Upper lobe of right lung (tissue), 1 donor: ENCODE measurements around the gene SLC39A9. TPM values are rescaled to one million over a fixed set of nuclear protein-coding genes. Genes with fewer than 3 reads are reported as not detected.
"Not testable (repeated sequence)": the region's sequence is repeated elsewhere in the genome, so short reads cannot be mapped to it uniquely, and the experiment has no call there.

Experiments used
- ATAC-seq: fragments of 200-7000 bp; cut with Tn5 transposase; one replicate; pipeline ENCODE4 v1.9.1; 2020; ENCODE audit warnings: mild to moderate bottlenecking, moderate library complexity
- DNase-seq: peaks from one replicate; pipeline ENCODE4 v3.0.0-alpha.2; 2020
- H3K27ac ChIP-seq: fragments of 200-600 bp; one replicate; pipeline ENCODE4 v1.8.0; 2022
- H3K27me3 ChIP-seq: fragments of 200-600 bp; one replicate; pipeline ENCODE4 v1.8.0; 2022; ENCODE audit warnings: mild to moderate bottlenecking
- H3K36me3 ChIP-seq: fragments of 200-600 bp; one replicate; pipeline ENCODE4 v1.8.0; 2022
- H3K4me1 ChIP-seq: fragments of 200-600 bp; one replicate; pipeline ENCODE4 v1.8.0; 2022
- H3K4me3 ChIP-seq: fragments of 200-600 bp; one replicate; pipeline ENCODE4 v1.8.0; 2022; ENCODE audit warnings: mild to moderate bottlenecking
- H3K9me3 ChIP-seq: fragments of 200-600 bp; one replicate; pipeline ENCODE4 v1.8.0; 2022
- CTCF ChIP-seq: fragments of 200-600 bp; IDR thresholded peaks from one replicate; pipeline ENCODE4 v1.8.0; 2022; ENCODE audit warnings: antibody characterized with exemption
- intact Hi-C: fragments of 100-400 bp; cut with DNase I; formaldehyde crosslinking; loops from one replicate; pipeline ENCODE4 v1.11.0; 2022
- total RNA-seq: library from RNA; stranded (reverse); fragmentation: NEBNext Ultra II Directional; extraction: Animal tissue kit (Norgen Biotek cat#: 25700); gene quantifications from one replicate; pipeline ENCODE4 v1.2.1, GENCODE V29; 2021
- donor health status: DM: no; HTN: yes; CAD: no; lungs with severe emphysema.

Gene SLC39A9
- total RNA-seq, 1 donor from 2014 or later: 55.6 TPM

GRCh38 chr14:69491193-69491592 is 92.7 kb downstream of the SLC39A9 start:
- no peak for ATAC-seq
- Histone ChIP-seq H3K36me3 (no peaks in the 10 kb centered on the region), H3K9me3 (no peaks in the 10 kb centered on the region), H3K4me1 (no peaks in the 10 kb centered on the region), H3K27ac (no peak overlapping the region), H3K27me3 (peaks cover 14% of the 10 kb centered on the region), H3K4me3 (no peak overlapping the region)
- DNase-seq: peak; percentile 1
- intact Hi-C loops: no loop called here
- no peak for TF ChIP-seq CTCF

- intact Hi-C loops: no loop called here
- no peak for ATAC-seq
- peaks cover 6% of the 10 kb centered on the region for H3K27me3 ChIP-seq
Observed at GRCh38 chr14:69493038-69493437, 94.5 kb downstream of the SLC39A9 start.

GRCh38 chr14:69493791-69494190 is 95.3 kb downstream of the SLC39A9 start:
- Histone ChIP-seq H3K4me1 (no peaks in the 10 kb centered on the region), H3K27ac (no peak overlapping the region), H3K4me3 (no peak overlapping the region), H3K36me3 (no peaks in the 10 kb centered on the region), H3K27me3 (peaks cover 2% of the 10 kb centered on the region), H3K9me3 (no peaks in the 10 kb centered on the region)
- intact Hi-C loops: no loop called here
- TF ChIP-seq CTCF: no peak
- no peak for ATAC-seq
- DNase-seq: no peak

More at GRCh38 chr14:69493038-69493437, 94.5 kb downstream of the SLC39A9 start:
- no peak overlapping the region for H3K4me3 ChIP-seq
- no peaks in the 10 kb centered on the region for H3K9me3 ChIP-seq
- TF ChIP-seq CTCF: no peak
- H3K36me3 ChIP-seq: no peaks in the 10 kb centered on the region
- H3K27ac ChIP-seq: no peak overlapping the region
- peak; percentile 8 for DNase-seq
- no peaks in the 10 kb centered on the region for H3K4me1 ChIP-seq

GRCh38 chr14:69495341-69495921 is 96.9 kb downstream of the SLC39A9 start:
- Histone ChIP-seq H3K4me3 (no peak overlapping the region), H3K27ac (no peak overlapping the region), H3K9me3 (no peaks in the 10 kb centered on the region), H3K4me1 (no peaks in the 10 kb centered on the region), H3K27me3 (no peaks in the 10 kb centered on the region), H3K36me3 (no peaks in the 10 kb centered on the region)
- DNase-seq (no peak), ATAC-seq (no peak)
- intact Hi-C loops: no loop called here
- no peak for TF ChIP-seq CTCF

GRCh38 chr14:69497866-69498265 is 99.4 kb downstream of the SLC39A9 start:
- H3K4me3 ChIP-seq, ATAC-seq, DNase-seq, H3K27me3 ChIP-seq, H3K27ac ChIP-seq, intact Hi-C loops, H3K4me1 ChIP-seq, H3K36me3 ChIP-seq, H3K9me3 ChIP-seq: not testable (repeated sequence)

GRCh38 chr14:69498286-69498685 is 99.8 kb downstream of the SLC39A9 start:
- intact Hi-C loops, H3K4me1 ChIP-seq, H3K9me3 ChIP-seq, ATAC-seq, DNase-seq, H3K27me3 ChIP-seq, H3K36me3 ChIP-seq, H3K27ac ChIP-seq, H3K4me3 ChIP-seq: not testable (repeated sequence)

- Histone ChIP-seq H3K9me3 (no peaks in the 10 kb centered on the region), H3K4me3 (no peak overlapping the region), H3K27ac (no peak overlapping the region), H3K4me1 (no peaks in the 10 kb centered on the region), H3K27me3 (no peaks in the 10 kb centered on the region), H3K36me3 (no peaks in the 10 kb centered on the region)
- peak; percentile 34 for DNase-seq
- no peak for TF ChIP-seq CTCF
- no peak for ATAC-seq
- intact Hi-C loops: no loop called here
Observed at GRCh38 chr14:69499436-69499835, 100.9 kb downstream of the SLC39A9 start.
